ENCODE results near the gene IFNAR2.

GRCh38 chr21:33228455-33228854, 1.3 kb upstream of the IFNAR2 start:
- TF ChIP-seq CTCF (IDR thresholded peaks at IDR 0.05; ENCODE audit: borderline replicate concordance, extremely low read depth, low read length, poor library complexity, severe bottlenecking) (no peak), EZH2 (IDR thresholded peaks at IDR 0.05; ENCODE audit: borderline replicate concordance, low read depth, low read length, severe bottlenecking) (no peak)

Measured in DND-41 (cell line).